Upper lobe of left lung (tissue), 4 donors: ENCODE data around the gene EPHB1.

Experiments used
- EP300 ChIP-seq, 4 donors: sonication (generic); formaldehyde crosslinking; IDR thresholded peaks; one replicate each; pipeline ENCODE4 v1.5.1; 2017; ENCODE audit warnings: antibody characterized with exemption in 4 of 4, control low read depth in 2 of 4
- POLR2A ChIP-seq, 4 donors: fragments of 450-650 bp; IDR thresholded peaks; one replicate each; pipeline ENCODE4 v1.5.1; 2016 to 2017; ENCODE audit warnings: antibody characterized with exemption in 4 of 4, mild to moderate bottlenecking in 2 of 4
- POLR2AphosphoS5 ChIP-seq, 2 donors: sonication (generic); formaldehyde crosslinking; IDR thresholded peaks; one replicate each; pipeline ENCODE4 v1.5.1; 2017; ENCODE audit warnings: antibody characterized with exemption in 2 of 2
- TF ChIP-seq, protein P1 (sequence below), 6 experiments: fragments of 450-650 bp in 4 of 6; fragments of 200-600 bp in 2 of 6; sonication (generic) in 2 of 6; IDR thresholded peaks; one replicate each; pipeline ENCODE4 v1.5.1; 2016 to 2019; ENCODE audit warnings: antibody characterized with exemption in 6 of 6

GRCh38 chr3:135190658-135191057 lies 395.6 kb downstream of the EPHB1 start:
- TF ChIP-seq POLR2A (IDR thresholded peaks at IDR 0.05), result no peak
- TF ChIP-seq, protein P1, sequence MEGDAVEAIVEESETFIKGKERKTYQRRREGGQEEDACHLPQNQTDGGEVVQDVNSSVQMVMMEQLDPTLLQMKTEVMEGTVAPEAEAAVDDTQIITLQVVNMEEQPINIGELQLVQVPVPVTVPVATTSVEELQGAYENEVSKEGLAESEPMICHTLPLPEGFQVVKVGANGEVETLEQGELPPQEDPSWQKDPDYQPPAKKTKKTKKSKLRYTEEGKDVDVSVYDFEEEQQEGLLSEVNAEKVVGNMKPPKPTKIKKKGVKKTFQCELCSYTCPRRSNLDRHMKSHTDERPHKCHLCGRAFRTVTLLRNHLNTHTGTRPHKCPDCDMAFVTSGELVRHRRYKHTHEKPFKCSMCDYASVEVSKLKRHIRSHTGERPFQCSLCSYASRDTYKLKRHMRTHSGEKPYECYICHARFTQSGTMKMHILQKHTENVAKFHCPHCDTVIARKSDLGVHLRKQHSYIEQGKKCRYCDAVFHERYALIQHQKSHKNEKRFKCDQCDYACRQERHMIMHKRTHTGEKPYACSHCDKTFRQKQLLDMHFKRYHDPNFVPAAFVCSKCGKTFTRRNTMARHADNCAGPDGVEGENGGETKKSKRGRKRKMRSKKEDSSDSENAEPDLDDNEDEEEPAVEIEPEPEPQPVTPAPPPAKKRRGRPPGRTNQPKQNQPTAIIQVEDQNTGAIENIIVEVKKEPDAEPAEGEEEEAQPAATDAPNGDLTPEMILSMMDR (IDR thresholded peaks at IDR 0.05), result no peak
- no peak for TF ChIP-seq EP300 (IDR thresholded peaks at IDR 0.05)
- TF ChIP-seq POLR2AphosphoS5 (IDR thresholded peaks at IDR 0.05), result no peak
